Effector memory CD4-positive, alpha-beta T cell (primary cell): Measurements from ENCODE around the gene ACO1.

ENCODE experiments used
- DNase-seq, 3 donors: peaks; one replicate each; pipeline ENCODE4 v3.0.0-alpha.2; 2020
- H3K27ac ChIP-seq: 2 replicates; pipeline ENCODE4 v1.7.0; 2013; ENCODE audit warnings: mild to moderate bottlenecking, low read length, moderate library complexity; ENCODE audit not compliant: insufficient read depth, poor library complexity, severe bottlenecking
- H3K27me3 ChIP-seq: replicated peaks from 2 replicates; pipeline ENCODE4 v1.7.0; 2013; ENCODE audit warnings: mild to moderate bottlenecking, low read length; ENCODE audit not compliant: insufficient read depth, control insufficient read depth, poor library complexity, severe bottlenecking
- H3K36me3 ChIP-seq: 2 replicates; pipeline ENCODE4 v1.7.0; 2013; ENCODE audit warnings: mild to moderate bottlenecking, low read length, moderate library complexity; ENCODE audit not compliant: control insufficient read depth, insufficient read depth
- H3K4me1 ChIP-seq: 2 replicates; pipeline ENCODE4 v1.7.0; 2013; ENCODE audit warnings: low read length, mild to moderate bottlenecking; ENCODE audit not compliant: control insufficient read depth, insufficient read depth, poor library complexity, severe bottlenecking
- H3K4me3 ChIP-seq: 2 replicates; pipeline ENCODE4 v1.7.0; 2013; ENCODE audit warnings: low read length, low read depth, mild to moderate bottlenecking; ENCODE audit not compliant: insufficient read depth, poor library complexity, severe bottlenecking
- H3K9me3 ChIP-seq: 2 replicates; pipeline ENCODE4 v1.7.0; 2013; ENCODE audit warnings: mild to moderate bottlenecking, low read length, moderate library complexity; ENCODE audit not compliant: control insufficient read depth

ACO1 gene

DNA sequence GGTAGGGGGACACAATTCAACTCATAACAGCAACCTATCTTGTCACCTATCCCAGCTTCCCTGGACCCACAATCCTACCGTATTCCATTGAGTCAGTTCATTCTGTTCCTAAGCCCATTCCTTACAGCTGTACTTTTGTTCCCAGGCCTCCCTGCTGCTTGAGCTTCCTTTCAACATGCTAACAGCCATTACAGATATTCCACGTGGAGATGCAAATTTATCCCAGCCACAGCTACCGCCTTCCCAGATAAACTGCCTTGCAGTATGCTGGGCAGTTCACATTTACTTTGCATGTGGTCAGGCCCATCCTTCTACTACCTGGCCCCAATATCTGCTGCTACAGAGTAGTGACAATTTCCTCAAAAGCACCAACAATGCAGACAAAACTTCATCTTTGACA lies 118.6 kb downstream of the ACO1 start:
- Histone ChIP-seq H3K36me3 (peaks cover 20% of the 10 kb centered on the region), H3K27me3 (no peaks in the 10 kb centered on the region), H3K4me3 (no peak overlapping the region), H3K4me1 (no peaks in the 10 kb centered on the region), H3K27ac (no peak overlapping the region), H3K9me3 (no peaks in the 10 kb centered on the region)
- DNase-seq, result no peak
